Stimulated activated naive CD8-positive, alpha-beta T cell treated with anti-CD3 and anti-CD28 coated beads, Interleukin-15, Interleukin-2, amounts not matched to agents 100 U/mL and 50 U/mL, for 24 hours (primary cell): Measurements from ENCODE around the gene KLF13.
A peak's percentile ranks its signal among the peaks of the same experiment; 100 is the strongest.

Experiments used
- ATAC-seq: fragments of 150-1000 bp; cut with Tn5 transposase; one replicate; pipeline ENCODE4 v1.10.0; 2021
- DNase-seq: peaks from one replicate; pipeline ENCODE4 v3.0.0; 2021

The KLF13 gene

DNA sequence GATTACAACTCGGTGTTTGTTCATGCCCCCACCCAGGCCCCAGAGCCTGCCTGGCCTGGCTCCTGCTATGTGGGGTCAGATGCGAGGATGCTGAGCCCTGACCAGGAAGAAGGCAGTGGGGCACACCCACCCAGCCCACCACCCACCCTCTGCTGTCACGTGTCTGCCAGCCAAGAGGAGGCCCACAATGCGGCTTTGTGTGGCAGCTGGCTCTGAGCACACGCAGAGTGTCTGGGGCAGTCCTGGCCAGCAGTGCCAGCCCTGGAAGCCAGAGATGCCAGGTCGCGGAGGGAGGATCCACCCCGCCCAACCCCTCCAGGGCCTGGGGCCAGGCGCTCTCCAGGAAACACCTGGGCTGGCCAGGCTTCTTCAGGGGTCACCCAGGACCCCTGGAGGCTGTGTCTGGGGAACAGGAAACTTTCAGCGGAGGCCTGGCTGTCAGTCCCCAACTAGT is 26.4 kb upstream of the KLF13 start:
- DNase-seq (no peak), ATAC-seq (no peak)

- no peak for ATAC-seq
Measured at GRCh38 chr15:31300981-31301672, 25.5 kb upstream of the KLF13 start.

DNA sequence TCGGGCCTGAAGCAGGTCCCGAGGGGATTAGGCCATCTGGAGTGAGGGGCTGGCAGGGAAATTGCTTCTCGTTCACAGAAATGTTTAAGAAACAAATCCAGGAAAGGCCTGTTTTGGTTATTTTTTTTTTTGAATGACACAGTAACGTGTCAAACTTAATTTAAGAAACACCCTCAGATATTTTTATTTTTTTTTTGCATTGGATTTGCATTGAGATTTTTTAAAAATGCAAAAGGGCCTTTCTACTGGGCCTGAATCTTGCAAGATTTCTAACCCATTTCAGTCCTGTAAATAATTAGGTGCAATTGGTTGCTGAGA is 25.0 kb upstream of the KLF13 start:
- ATAC-seq, result no peak
- DNase-seq, result no peak

More at GRCh38 chr15:31300981-31301672, 25.5 kb upstream of the KLF13 start:
- no peak for DNase-seq

DNA sequence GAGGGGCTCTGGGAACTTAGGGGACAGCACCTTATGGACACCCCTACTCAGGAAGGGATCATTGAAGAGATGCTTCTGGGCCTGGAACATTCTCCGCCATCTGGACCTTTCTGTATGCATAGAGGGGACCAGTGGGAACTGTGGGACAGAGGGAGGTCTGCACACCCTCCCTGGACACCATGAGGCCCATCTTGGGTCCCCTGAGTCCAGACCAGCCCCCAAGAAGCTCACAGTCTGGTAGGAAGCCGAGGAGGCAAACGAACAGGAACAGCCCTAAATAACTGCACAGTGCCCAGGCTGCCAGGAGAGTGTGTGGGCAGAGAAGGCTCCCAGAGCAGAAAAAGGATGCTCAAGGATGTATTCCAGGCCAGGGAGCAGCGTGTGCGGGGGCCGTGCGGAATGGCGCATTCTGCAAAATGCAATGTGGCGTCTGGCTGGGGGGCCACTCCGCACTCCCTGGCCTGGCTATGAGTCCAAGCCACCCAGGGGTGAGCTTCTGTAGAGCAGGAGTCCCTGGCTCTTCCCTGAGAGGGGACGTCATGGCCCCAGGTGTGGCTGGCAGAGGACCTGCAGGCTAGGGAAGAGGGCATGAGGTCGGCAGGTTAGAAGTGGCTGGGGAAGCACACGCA is 24.5 kb upstream of the KLF13 start:
- no peak for DNase-seq
- no peak for ATAC-seq

DNA sequence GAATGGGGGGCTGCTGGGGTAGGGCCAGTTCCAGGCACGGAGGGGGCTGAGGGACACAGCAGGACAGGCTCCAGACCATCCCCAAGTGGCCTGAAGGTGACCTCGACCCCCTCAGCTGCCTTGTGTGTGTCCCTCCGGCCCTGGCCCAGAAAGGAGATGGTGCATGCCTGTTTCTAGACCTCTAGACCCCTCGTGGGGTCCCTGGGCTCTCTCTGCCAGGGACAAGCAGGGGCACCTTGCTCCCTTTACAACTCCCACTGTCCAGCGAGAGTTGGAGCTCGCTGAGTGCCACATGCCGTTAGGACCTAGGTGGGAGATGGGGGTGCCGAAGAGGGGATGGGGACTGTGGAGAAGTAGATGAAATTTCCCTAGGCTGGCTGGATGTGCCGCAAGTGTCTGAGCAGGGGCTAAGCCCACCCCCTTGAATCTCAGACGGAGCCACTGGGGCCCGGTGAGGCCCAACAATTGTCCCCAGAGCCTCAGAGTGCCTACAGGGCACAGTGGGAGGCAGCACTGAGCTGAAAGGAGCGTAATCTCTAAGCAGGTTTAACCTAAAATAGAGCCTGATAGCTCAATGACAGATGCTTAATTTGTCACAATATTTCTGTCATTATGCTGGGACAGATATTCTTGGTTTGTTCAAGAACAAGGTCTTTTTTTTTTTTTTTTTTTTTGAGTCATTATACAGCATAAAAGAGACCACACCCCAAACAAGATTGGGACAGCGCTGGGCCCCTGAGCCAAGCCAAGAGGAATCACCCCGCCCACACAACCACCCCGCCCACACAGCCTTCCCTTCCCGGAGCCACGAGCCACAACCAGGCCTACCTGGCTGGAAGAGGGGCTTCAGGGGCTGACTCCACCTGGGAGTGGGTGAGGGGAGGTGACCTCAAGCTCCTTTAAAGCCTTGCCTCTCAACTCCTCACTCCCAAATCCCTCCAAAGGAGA is 23.6 kb upstream of the KLF13 start:
- no peak for DNase-seq
- ATAC-seq, result no peak

- ATAC-seq, result no peak
- no peak for DNase-seq
Measured at GRCh38 chr15:31303726-31304648, 22.6 kb upstream of the KLF13 start.

DNA sequence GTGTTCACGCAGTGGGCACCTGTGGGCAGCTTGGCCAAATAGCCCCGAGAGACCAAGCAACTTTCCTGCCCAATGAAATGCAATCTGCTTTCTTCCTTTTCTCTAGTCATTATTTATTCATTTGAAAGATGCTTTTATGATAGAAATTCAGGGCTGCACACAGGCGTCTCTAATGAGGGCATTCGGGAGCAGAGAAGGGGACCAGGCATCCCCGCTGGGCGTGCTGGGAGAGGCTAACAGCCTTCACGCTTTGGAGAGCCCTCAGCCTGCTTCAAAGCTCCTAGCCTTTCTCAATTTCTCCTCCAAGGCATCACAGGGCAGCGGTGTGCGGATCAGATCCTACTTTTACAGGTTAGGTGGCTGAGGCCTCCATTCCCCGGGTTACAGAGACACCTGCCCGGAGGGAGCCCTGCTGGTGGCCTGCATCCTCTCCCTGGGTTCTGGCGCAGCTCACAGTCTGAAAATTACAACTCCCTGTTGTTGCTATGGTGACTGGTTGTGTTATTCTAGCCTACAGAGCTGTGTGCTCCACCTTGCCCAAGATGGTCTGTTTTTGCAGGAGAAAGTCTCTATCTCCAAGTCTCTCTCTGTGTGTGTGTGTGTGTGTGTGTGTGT is 21.8 kb upstream of the KLF13 start:
- ATAC-seq, result no peak
- DNase-seq, result no peak

- ATAC-seq (no peak), DNase-seq (no peak)
Measured at GRCh38 chr15:31305375-31305774, 21.3 kb upstream of the KLF13 start.

GRCh38 chr15:31305796-31306425 is 20.7 kb upstream of the KLF13 start:
- ATAC-seq (no peak), DNase-seq (no peak)

DNA sequence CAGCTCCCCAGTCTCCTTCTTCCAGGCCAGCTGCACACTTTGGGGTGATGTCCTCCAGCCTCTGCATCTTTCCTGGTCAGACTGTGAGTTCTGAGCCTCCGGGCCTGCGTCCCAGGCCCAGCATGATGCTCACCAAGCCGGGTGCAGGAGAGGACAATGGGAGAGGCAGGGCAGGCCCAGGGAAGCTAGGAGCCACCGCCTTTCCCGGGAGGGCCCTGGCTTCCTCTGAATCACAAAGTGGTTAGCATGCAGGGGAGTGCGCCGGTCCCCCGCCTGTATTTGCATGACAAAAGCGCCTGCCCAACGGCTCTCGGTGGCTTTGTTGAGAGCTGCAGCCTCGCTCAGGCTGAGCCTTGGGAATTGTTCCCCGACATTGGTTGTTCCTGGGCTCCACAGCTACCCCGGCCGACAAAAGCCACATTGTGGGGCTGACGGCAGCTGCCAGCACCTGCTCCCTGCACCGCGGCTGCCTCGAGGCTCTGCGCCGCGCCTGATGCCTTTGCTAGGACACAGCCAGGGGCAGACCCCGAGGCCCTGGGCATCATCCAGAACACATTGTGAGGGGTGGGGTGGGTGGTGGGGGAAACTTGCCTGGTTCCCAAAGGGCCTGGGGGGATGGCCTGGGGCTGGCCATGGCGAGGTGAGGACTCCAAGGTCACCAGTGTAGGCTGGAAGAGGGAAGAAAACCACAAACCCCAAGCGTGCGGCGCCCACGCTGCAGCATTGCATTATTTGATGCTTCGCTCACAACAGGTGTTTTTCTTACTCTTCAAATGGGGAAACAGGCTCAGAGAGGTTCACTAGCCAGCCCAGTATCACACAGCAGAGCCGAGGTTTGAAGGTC is 20.0 kb upstream of the KLF13 start:
- DNase-seq (no peak), ATAC-seq (no peak)

GRCh38 chr15:31307270-31308184 is 19.1 kb upstream of the KLF13 start:
- DNase-seq (no peak), ATAC-seq (no peak)

- no peak for DNase-seq
- peak; percentile 48 for ATAC-seq
Measured at GRCh38 chr15:31308185-31308639, 18.4 kb upstream of the KLF13 start.

DNA sequence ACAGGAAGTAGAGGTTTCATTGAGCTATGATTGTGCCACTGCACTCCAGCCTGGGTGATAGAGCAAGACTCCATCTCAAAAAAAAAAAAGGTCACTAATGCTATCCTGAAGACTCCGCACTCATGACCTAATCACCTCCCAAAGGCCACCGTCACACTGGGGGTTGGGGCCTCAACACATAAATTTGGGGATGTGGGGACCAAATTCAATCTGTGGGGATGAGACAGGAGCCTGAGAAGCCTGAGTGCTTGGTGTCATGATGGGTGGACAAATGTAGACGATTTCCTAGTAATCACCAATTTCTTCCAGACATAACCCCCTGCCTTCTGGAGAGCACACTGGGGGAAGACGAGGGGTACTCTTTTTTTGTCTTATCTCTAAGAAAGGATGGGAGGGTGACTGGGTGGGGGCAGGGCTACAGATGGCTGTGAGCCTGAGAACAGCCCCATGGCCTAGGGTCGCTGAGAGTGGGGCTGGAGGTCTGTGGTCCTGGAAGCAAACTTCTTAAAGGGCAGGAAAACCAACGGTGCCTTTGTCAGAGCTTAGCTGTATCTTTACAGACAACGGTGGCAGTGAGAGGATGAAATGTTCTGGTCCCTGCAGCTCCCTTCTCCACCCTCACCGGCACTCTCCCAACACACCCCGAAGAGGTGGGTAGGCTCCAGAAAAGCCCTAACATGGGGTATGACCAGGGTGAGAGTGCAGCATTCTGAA is 16.6 kb upstream of the KLF13 start:
- no peak for ATAC-seq
- no peak for DNase-seq

DNA sequence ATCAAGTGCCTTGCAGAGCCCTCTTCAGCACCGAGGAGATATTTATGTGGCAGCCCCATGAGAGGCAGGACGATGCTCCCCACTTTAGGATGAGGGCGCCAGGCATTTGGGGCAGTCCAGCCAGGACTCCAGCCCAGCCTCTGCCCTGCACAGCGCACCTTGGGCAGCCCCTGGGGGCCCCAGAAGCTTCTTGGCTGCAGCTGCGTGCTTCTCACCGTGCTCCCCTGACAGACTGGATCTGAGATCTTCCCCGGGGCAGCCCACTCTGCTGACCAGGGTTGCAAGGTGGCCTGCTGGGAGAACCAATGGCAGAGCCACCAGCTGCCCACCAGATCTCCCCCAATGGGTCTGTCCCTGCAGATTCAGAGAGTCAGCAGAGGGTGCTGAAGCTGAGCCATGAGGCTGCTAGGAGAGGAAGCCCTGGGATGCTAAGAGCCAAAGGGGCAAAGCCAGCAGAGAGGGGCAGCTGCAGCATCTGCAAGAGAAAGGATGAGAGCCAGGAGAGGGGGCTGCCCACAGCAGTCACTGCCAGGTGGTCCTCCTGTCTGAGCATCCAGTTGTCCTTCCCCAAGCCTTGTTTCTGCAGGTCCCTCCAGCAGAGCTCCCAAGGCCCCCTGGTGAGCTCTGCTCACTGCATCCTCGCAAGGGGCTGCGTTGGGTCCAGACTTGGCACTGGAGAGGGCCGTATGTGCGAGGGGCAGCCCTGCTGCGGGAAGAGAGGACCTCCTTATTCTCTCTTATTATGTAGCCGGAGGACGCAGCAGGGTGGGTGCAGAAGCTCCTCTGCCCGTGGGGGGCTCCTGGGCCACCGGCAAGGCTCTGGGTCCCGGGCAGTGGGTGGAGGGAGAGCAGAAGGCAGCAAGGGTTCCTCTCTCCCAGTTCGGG is 14.7 kb upstream of the KLF13 start:
- ATAC-seq (no peak), DNase-seq (no peak)

GRCh38 chr15:31313223-31313622 is 13.4 kb upstream of the KLF13 start:
- ATAC-seq, result no peak
- DNase-seq, result no peak

- no peak for DNase-seq
- no peak for ATAC-seq
Measured at GRCh38 chr15:31314380-31314779, 12.3 kb upstream of the KLF13 start.

- DNase-seq, result no peak
- ATAC-seq, result peak; percentile 29
Measured at GRCh38 chr15:31316135-31316795, 10.4 kb upstream of the KLF13 start.
